ENCODE measurements around the gene S1PR1. TPM values are rescaled to one million over a fixed set of nuclear protein-coding genes. Genes with fewer than 3 reads are reported as not detected.

Gene S1PR1
- total RNA-seq, 2 donors from 2014 or later: 69.3 to 85.3 TPM

Other genes with a start within 250 kb of the S1PR1 start
- 10 to 100 TPM; 28.6 to 28.7 TPM for gene DPH5, start 211.2 kb upstream of the S1PR1 start, total RNA-seq